ENCODE measurements around the gene COPZ2.

COPZ2 gene

GRCh38 chr17:48048384-48049126 lies 11.0 kb upstream of the COPZ2 start:
- H3K27ac ChIP-seq (ENCODE audit: extremely low read depth, low read depth, low read length), result peak overlapping the region; percentile 97
- H3K36me3 ChIP-seq (ENCODE audit: control insufficient read depth in 2 of 2, insufficient read depth in 1 of 2, low read length in 2 of 2), result peaks cover 0 to 31% of the 10 kb centered on the region in 2 experiments; a peak in 1 of 3 replicates
- H3K4me3 ChIP-seq (ENCODE audit: low read depth, low read length), result peak overlapping the region; percentile 83
- ChIA-PET POLR2A (interaction anchor here (0.6 to 3.0 kb wide), 39 partner anchors 8 to 1145 kb away, joined by 3 to 51 read pairs (median 5); partner anchors contain the start of genes ATP5MC1, CBX1, CDK5RAP3 and HOXB9), CTCF (interaction anchor here (0.5 to 4.1 kb wide), 16 partner anchors 13 to 762 kb away, joined by 3 to 30 read pairs (median 4); no protein-coding TSS in a partner anchor)
- H3K4me1 ChIP-seq (ENCODE audit: control insufficient read depth, insufficient read depth, low read length), result peaks cover 43% of the 10 kb centered on the region
- H3K9me3 ChIP-seq (ENCODE audit: control insufficient read depth, insufficient read depth, low read depth, low read length), result no peaks in the 10 kb centered on the region
- TF ChIP-seq ZNF596 (tag by site-specific recombination; IDR thresholded peaks at IDR 0.05) (0 out of 2 replicates have a peak, but pooled peaks have one; percentile 15), ZNF558 (tag by site-specific recombination; IDR thresholded peaks at IDR 0.05) (no peak), ZNF529 (tag by site-specific recombination; IDR thresholded peaks at IDR 0.05; ENCODE audit: insufficient replicate concordance) (no peak), PRDM10 (tag by site-specific recombination; IDR thresholded peaks at IDR 0.05) (peak; percentile 91), ZNF785 (tag by site-specific recombination; IDR thresholded peaks at IDR 0.05) (0 out of 2 replicates have a peak, but pooled peaks have one; percentile 27), ZBTB21 (tag by site-specific recombination; IDR thresholded peaks at IDR 0.05) (0 out of 2 replicates have a peak, but pooled peaks have one; percentile 1), ZBTB26 (tag by site-specific recombination; optimal IDR thresholded peaks at IDR 0.05) (peak; percentile 93), REST (tag by site-specific recombination; IDR thresholded peaks at IDR 0.05) (peak; percentile 37; the same call in 1 of the 2 replicates), ZNF416 (tag by site-specific recombination; IDR thresholded peaks at IDR 0.05) (no peak), BCL11A (tag by site-specific recombination; IDR thresholded peaks at IDR 0.05; ENCODE audit: low read depth) (no peak; the same call in 1 of the 2 replicates), ZNF24 (tag by site-specific recombination; IDR thresholded peaks at IDR 0.05) (0 out of 2 replicates have a peak, but pooled peaks have one; percentile 23), KLF17 (tag by site-specific recombination; IDR thresholded peaks at IDR 0.05) (peak; percentile 94), KLF1 (tag by site-specific recombination; IDR thresholded peaks at IDR 0.05) (peak; percentile 92), ZFP41 (tag by site-specific recombination; IDR thresholded peaks at IDR 0.05; ENCODE audit: borderline replicate concordance) (no peak), ZNF148 (tag by site-specific recombination; IDR thresholded peaks at IDR 0.05; ENCODE audit: borderline replicate concordance) (no peak), ZNF639 (tag by site-specific recombination; IDR thresholded peaks at IDR 0.05) (no peak), ZNF629 (tag by site-specific recombination; IDR thresholded peaks at IDR 0.05) (peak; percentile 35; the same call in 1 of the 2 replicates), SP7 (tag by site-specific recombination; IDR thresholded peaks at IDR 0.05) (peak; percentile 64), ZNF138 (tag by site-specific recombination; IDR thresholded peaks at IDR 0.05; ENCODE audit: borderline replicate concordance) (no peak), ZSCAN23 (tag by site-specific recombination; IDR thresholded peaks at IDR 0.05) (peak; percentile 73; the same call in 1 of the 2 replicates), ZNF335 (tag by site-specific recombination; conservative IDR thresholded peaks at IDR 0.05) (peak; percentile 90), ZNF423 (tag by site-specific recombination; IDR thresholded peaks at IDR 0.05) (no peak)
